GM19455 (cell line): ENCODE data around the gene SLC39A9.

Experiments
- ATAC-seq: cut with Tn5 transposase; IDR thresholded peaks from one replicate; pipeline ENCODE4 v1.9.1; 2021; ENCODE audit not compliant: unreplicated experiment

The SLC39A9 gene

DNA sequence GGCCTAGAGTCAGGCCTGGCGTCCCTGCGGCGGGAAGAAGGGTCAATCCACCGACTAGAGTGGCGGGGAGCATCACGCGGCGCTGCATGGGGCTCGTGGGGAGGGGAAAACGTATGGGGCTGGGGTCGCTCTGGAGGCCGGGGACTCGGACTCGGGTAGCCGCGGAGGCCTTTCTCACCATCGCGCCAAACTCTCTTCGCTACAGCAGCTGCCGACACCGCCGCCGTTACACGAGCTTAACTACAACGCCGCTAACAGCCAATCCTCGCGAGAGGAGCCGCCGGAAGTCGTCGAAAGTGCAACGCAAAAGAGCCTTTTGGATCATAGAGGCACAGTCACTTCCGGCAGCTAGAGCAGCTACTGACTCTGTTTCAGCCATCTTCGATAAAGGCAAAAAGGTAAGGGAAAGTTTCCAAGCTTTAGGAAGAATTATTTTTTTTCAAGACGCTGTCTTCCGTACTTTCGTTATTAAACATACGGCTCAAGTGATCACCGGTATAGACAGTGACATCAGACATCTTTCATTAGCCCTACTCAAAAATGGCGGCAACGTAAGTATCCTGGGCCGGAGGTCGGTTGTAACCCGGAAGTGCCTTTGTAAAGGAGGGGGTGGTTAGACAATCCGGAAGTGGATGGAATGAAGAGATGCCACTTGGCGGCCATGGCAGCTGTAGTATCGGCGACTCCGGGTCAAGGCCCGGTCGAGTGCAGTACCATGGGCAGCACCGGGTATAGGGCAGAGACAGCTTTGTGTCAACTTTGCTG, at the start of gene SLC39A9, which contains the start of gene ERH:
TSS of gene SLC39A9 (plus strand) at position 640 of the 765 bp plus-strand sequence. CDS start 678 bp downstream, outside the sequence.
TSS of gene ERH (minus strand) at position 247 of the 765 bp plus-strand sequence. CDS start at position 181, 66 bp downstream.
- ATAC-seq = peak; percentile 92

DNA sequence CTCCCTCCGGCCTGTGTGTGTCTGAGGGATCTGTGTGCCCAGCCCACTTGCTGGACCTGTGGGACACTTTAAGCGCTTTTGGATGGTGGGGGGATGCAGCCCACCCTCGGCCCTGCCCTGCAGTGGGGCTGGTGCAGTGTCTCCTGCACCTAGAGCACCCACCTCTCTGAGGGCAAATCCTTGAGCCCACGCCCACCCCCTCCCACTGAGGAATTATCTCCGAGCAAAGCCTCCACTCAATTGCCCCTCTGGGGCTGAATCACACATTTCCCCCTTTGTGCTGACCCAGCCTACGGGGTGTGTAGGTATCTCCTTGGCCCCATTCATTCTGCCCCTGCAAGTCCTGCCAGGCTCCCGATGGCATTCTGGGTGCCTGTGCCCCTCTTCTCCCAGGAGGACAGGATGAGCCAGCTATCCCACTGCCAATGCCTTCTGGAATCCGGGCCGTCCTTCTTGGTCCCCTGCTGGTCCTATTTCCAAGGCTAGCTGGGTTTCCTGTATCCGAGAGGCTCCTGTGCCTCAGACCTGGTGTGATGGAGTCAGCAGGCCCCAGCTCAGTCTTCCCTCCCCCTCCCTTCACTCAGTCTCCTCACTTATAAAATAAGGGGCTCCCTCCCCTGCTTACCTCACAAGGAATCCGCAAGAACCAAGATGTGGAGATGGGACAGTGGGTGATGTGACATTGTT, 49.3 kb upstream of the SLC39A9 start:
- ATAC-seq = no peak

GRCh38 chr14:69350892-69351291, 47.6 kb upstream of the SLC39A9 start:
- no peak for ATAC-seq

GRCh38 chr14:69351385-69351784, 47.1 kb upstream of the SLC39A9 start:
- ATAC-seq = no peak

DNA sequence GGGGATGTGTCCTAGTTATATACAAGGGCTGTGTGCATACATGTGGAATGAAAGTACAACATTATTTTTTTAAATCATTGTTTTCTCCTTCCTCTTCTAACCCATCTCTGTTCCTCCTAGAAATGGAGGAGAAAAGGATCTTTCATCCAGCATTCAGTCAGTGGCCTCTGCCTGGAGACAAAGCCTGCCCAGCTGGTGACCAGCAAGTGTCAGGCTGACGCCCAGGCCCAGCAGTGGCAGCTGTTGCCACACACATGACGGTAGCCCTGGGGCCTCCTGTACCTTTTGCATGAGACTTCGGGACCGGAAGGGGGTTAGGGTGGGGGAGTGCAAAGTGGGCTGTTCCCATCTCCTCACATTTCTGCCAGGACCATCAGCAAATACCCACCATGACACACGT, 46.6 kb upstream of the SLC39A9 start:
- no peak for ATAC-seq

GRCh38 chr14:69353168-69353567, 45.3 kb upstream of the SLC39A9 start:
- ATAC-seq = no peak

- ATAC-seq = peak; percentile 90
These were observed 43.9 kb upstream of the SLC39A9 start for GRCh38 chr14:69354383-69355153.

GRCh38 chr14:69355154-69355597, 43.3 kb upstream of the SLC39A9 start:
- no peak for ATAC-seq

DNA sequence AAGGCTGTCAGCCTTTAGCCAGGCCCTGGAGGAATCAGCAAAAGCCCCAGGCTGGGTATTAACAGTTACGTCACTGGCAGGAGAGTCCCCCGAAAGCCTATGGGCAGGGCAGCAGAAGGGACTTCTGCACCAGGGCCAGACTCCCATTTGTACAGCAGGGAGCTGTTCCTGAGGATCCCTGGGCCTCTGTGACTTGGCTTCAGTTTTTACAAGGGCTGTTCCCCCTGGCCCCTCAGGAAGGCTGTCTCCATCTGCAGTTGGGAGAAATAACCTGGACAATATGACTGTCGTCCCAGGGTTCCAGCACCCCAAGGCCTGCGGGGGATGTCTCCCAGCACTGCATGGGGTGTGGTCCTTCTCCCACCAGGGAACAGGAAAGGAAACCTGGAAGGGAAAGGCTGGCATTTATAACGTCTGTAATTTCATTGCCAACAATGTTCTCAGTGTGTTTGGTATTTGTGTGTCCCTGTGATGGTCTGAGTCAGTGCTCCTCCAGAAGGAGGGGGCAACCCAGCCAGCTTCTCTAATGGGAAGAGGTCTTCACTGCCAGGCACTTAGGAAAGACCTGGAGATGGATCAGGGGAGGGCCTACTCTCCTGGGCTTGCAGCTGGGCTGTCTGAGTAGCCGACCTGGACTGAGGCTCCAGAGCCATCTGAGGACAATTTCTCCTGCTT, 42.7 kb upstream of the SLC39A9 start:
- ATAC-seq = no peak

- no peak for ATAC-seq
These were observed 41.5 kb upstream of the SLC39A9 start for GRCh38 chr14:69356903-69357543.

GRCh38 chr14:69357544-69358200, 40.8 kb upstream of the SLC39A9 start:
- ATAC-seq = no peak

DNA sequence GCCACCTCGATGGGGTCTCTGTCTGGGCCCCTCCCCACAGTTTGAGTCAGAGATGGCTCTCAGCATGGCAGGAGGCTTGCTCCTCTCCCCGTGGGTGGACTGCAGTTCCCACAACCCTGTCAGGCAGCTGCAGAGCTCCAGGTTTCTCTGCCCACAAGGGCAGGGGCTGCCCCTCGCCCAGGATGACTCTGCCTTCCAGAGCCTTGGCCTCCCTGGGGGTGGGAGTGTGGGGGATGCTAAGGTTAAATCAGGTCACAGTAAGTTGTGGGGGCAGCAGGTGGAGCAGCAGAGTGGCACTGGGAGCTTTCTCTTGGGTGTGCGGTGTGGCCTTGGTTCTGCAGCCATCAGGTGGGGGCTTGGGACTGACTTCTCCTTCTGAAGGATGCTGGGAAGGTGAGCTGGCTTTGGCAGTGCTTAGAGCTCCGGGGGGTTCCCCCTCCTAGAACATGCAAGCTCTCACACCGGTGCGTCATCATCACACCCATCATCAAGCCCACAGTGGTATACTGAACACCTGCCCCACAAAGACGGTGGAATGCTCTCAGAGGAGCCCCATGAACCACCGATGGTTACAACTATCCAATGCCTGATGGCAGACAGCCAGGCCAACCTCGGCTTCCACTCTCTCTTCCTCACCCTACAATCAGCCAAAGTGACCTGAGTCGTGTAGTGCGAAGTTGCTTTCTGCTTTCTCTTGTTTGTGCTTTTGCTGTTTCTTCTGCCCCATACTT, 40.1 kb upstream of the SLC39A9 start:
- ATAC-seq = no peak

GRCh38 chr14:69358966-69359365, 39.5 kb upstream of the SLC39A9 start:
- ATAC-seq = no peak

GRCh38 chr14:69360438-69361108, 37.9 kb upstream of the SLC39A9 start:
- ATAC-seq = no peak

- ATAC-seq = no peak
These were observed 35.4 kb upstream of the SLC39A9 start for GRCh38 chr14:69363055-69363454.

GRCh38 chr14:69363964-69364363, 34.5 kb upstream of the SLC39A9 start:
- ATAC-seq = no peak

DNA sequence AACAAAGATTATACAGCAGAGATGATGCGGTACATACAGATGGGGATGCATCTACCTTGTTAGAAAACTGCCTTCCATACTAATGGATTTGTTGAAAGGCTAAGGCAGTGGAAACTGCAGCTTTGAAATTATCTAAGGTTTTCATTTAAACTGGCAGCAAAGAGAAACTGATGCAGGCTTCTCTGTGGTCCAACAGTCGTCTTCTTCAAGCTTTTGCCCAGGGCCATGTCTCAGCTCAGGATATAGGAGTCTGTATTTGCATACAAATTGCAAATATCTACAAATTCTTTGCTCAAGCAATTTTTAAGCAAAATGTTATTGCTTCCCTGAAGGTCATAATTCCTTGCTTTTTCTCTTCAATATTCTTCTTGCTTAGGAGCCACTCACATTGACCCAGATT, 34.1 kb upstream of the SLC39A9 start:
- ATAC-seq = no peak

DNA sequence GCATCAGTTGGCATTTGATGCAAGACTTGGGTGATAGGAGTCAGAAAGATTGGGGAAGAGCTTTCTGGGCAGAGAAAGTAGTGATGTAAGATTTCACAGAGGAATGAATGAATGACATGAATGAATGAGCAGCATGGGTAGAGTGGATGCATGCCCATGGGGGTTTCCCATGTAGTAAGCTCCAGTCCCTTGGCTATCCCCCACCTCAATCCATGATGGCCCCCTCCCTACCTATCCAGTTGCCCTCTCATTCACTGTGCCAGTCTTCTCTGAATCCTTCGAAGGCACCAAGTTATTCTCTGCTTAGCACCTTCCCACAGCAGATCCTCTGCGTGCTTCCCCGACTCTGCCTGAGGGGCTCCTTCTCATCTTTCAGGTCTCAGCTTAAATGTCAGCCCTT, 32.4 kb upstream of the SLC39A9 start:
- ATAC-seq = no peak

DNA sequence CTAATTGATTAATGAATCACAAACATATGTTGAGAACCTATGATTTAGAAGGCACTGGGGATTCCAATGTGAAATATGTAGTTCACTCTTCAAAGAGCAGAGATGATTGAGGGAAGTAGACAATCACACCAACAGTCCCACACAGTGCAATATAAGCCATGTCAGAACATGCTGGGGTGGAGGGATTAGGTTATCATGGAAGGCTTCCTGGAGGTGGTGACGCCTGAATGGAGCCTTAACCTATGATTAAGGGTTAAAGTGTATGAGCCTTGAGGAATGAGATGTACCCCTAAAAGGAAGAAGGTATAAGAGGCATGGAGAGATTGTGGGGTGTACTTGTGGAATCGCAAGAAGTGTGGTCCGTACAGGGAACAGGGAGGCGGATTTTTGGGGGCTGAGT, 31.7 kb upstream of the SLC39A9 start:
- ATAC-seq = no peak
